Neural cell (in vitro differentiated cells): ENCODE data around the gene CDK1.

Experiments
- EP300 ChIP-seq: fragments of 450-650 bp; conservative IDR thresholded peaks from 2 replicates; pipeline ENCODE4 v1.6.1; 2014; ENCODE audit warnings: antibody characterized with exemption, mild to moderate bottlenecking, moderate library complexity; ENCODE audit not compliant: poor library complexity, severe bottlenecking
- EZH2 ChIP-seq: fragments of 200-600, 300-800 bp; shearing (Covaris generic), sonication (generic); IDR thresholded peaks from 2 replicates; pipeline ENCODE4 v1.6.1; 2014; ENCODE audit warnings: antibody characterized with exemption, low read length, borderline replicate concordance, mild to moderate bottlenecking; ENCODE audit not compliant: insufficient read depth, poor library complexity, severe bottlenecking
- MXI1 ChIP-seq: fragments of 450-650 bp; conservative IDR thresholded peaks from 2 replicates; pipeline ENCODE4 v1.6.1; 2014; ENCODE audit warnings: antibody characterized with exemption, mild to moderate bottlenecking; ENCODE audit not compliant: poor library complexity, severe bottlenecking
- POLR2AphosphoS5 ChIP-seq: IDR thresholded peaks from 2 replicates; pipeline ENCODE4 v1.6.1; 2012
- SMC3 ChIP-seq: fragments of 450-650 bp; conservative IDR thresholded peaks from 2 replicates; pipeline ENCODE4 v1.6.1; 2014; ENCODE audit warnings: antibody characterized with exemption, mild to moderate bottlenecking, moderate library complexity; ENCODE audit not compliant: poor library complexity
- TAF1 ChIP-seq: IDR thresholded peaks from 2 replicates; pipeline ENCODE4 v1.6.1; 2012; ENCODE audit warnings: low read depth
- TF ChIP-seq, protein P1 (sequence below): IDR thresholded peaks from 2 replicates; pipeline ENCODE4 v1.6.1; 2012; ENCODE audit warnings: borderline replicate concordance
- TF ChIP-seq, protein P2 (sequence below): fragments of 450-650 bp; IDR thresholded peaks from 2 replicates; pipeline ENCODE4 v1.5.1; 2014; ENCODE audit warnings: antibody characterized with exemption, mild to moderate bottlenecking, moderate library complexity; ENCODE audit not compliant: poor library complexity, severe bottlenecking

DNA sequence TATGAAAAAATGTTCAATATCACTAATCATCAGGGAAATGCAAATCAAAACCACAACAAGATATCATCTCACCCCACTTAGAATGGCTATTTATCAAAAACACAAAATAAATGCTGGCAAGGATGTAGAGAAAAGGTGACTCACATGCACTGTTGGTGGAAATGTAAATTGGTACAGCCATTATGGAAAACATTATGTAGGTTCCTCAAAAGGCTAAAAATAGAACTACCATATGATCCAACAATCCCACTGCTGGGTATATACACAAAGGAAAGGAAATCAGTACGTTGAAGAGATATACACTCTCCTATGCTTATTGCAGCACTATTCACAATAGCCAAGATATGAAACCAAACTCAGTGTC, 50.2 kb downstream of the CDK1 start:
- TF ChIP-seq, protein P1, sequence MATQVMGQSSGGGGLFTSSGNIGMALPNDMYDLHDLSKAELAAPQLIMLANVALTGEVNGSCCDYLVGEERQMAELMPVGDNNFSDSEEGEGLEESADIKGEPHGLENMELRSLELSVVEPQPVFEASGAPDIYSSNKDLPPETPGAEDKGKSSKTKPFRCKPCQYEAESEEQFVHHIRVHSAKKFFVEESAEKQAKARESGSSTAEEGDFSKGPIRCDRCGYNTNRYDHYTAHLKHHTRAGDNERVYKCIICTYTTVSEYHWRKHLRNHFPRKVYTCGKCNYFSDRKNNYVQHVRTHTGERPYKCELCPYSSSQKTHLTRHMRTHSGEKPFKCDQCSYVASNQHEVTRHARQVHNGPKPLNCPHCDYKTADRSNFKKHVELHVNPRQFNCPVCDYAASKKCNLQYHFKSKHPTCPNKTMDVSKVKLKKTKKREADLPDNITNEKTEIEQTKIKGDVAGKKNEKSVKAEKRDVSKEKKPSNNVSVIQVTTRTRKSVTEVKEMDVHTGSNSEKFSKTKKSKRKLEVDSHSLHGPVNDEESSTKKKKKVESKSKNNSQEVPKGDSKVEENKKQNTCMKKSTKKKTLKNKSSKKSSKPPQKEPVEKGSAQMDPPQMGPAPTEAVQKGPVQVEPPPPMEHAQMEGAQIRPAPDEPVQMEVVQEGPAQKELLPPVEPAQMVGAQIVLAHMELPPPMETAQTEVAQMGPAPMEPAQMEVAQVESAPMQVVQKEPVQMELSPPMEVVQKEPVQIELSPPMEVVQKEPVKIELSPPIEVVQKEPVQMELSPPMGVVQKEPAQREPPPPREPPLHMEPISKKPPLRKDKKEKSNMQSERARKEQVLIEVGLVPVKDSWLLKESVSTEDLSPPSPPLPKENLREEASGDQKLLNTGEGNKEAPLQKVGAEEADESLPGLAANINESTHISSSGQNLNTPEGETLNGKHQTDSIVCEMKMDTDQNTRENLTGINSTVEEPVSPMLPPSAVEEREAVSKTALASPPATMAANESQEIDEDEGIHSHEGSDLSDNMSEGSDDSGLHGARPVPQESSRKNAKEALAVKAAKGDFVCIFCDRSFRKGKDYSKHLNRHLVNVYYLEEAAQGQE, result no peak
- TF ChIP-seq TAF1, result no peak
- TF ChIP-seq, protein P2, sequence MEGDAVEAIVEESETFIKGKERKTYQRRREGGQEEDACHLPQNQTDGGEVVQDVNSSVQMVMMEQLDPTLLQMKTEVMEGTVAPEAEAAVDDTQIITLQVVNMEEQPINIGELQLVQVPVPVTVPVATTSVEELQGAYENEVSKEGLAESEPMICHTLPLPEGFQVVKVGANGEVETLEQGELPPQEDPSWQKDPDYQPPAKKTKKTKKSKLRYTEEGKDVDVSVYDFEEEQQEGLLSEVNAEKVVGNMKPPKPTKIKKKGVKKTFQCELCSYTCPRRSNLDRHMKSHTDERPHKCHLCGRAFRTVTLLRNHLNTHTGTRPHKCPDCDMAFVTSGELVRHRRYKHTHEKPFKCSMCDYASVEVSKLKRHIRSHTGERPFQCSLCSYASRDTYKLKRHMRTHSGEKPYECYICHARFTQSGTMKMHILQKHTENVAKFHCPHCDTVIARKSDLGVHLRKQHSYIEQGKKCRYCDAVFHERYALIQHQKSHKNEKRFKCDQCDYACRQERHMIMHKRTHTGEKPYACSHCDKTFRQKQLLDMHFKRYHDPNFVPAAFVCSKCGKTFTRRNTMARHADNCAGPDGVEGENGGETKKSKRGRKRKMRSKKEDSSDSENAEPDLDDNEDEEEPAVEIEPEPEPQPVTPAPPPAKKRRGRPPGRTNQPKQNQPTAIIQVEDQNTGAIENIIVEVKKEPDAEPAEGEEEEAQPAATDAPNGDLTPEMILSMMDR, result no peak
- TF ChIP-seq MXI1, result no peak
- no peak for TF ChIP-seq SMC3
- TF ChIP-seq EZH2, result no peak
- TF ChIP-seq EP300, result no peak
- no peak for TF ChIP-seq POLR2AphosphoS5
